ENCODE data around the gene RPL6.

The RPL6 gene

DNA sequence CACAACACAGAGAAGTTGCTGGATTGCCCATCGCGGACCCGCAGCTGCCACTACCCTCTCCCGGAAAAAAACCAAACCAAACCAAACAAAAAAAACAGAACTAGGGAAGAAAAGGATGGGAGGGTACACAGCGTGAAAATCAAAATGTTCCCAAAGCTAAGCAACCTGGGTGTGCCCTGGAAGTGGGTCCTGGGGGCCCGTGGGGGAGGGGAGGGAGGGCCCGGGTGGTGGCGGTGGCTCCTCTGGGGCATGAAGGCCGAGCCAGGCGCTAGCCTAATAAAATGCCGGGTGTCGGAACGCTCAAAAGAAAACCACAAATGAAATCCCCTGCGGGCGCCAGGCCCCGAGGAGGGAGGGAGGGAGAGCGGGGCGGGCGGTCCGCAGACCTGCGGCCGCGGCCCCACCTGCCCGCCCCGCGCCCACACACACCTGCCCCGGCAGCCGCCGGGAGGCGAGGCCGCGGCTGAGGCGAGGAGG is 28.0 kb downstream of the RPL6 start:
- DNase-seq (ENCODE audit: low read depth in 3 of 3, low spot score in 1 of 3), result no peak

DNA sequence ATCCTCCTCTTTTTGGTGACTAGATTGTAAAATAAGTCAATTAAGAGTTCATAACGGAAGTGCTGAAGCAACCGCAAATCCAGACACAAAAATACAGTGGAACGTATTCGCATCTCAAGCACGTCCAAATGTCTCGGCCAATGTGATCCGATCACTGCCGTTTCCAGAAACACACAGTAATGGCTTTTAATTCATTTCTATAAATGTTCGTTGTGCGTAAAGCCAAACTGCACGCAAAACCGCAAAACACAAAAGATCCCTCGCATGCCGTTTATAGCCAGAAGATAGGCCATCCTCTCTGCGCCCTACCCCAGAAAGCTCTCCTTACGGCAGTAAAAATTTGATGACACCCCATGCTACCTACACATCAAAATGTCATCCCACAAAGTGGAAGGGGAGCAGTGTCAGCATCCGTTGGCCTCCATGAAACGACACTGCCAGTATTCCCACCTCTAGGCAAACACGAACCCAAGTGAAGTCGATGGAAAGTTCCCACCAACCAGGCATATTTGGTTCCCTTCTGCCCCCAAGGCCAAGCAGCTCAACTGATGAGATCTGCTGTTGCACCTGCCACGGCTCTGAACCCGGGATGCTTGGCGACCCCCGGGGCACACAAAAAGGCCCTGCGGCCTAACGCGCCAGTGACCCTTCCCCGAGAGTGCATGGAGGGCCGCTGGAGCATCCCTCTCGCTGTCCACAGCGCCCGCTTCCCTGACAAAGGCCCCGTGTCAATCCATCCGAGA is 28.6 kb downstream of the RPL6 start:
- no peak for DNase-seq (ENCODE audit: low read depth in 3 of 3, low spot score in 1 of 3)

DNA sequence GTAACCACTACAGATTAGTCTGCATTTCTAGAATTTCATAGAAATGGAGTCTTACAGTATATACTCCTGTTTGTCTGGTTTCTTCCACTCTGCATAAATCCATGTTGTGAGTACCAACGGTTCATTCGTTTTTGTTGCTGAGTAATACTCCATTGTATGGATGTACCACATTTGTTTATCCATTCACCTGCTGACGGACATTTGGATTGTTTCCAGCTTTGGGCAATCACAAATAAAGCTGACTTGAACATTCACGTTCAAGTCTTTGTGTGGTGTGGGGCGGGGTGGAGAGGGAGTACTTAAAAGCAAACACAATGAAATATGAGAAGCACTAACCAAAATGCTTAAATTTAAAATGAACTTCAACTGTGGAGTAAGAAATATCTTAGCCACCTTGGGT is 34.3 kb downstream of the RPL6 start:
- no peak for DNase-seq (ENCODE audit: low read depth in 3 of 3, low spot score in 1 of 3)

DNA sequence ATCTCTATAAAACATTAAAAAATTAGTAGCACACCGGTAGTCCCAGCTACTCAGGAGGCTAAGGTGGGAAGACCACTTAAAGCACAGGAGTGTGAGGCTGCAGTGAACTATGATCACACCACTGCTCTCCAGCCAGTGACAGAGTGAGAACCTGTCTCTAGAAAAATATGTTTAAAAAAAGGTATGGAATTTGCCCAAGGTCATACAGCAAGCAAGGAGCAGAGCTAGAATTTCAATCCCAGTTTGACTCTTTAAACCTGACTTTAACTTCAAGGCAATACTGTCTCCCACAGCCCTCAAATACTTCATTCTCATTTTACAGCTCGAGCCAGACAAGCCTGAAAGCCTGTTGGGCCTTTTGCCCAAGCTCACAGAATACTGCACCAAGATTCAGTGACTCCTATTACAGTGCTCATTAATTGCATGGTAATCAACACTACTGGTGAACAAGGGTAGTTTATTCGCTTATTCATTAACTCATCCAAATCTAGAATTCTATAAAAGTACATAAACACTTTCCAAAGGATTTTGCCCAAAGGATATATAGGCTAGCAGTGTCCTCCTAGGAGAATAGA is 35.2 kb downstream of the RPL6 start:
- DNase-seq (ENCODE audit: low read depth in 3 of 3, low spot score in 1 of 3), result no peak

DNA sequence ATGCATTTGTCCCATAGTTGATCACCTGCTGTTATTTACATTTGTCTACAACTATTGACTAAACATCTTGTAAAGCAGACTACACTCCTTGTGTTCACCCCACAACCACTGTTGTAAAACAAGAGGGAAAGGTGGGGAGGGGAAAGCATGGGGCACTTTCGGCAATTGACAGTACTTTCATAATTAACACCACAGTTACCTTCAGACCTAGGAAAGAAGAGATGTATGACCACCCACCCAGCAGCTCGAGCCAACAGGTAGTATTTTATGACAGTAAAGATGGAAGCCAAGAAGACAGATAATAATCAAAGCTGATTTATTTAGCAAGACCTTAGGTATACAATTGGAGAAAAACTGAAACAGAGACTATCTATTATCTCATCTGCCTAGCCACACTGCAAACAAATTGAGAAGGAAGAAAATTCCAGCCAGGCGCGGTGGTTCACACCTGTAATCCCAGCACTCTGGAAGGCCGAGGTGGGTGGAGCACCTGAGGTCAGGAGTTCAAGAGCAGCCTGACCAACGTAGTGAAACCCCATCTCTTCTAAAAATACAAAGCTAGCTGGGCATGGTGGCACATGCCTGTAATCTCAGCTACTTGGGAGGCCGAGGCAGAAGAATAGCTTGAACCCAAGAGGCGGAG is 38.4 kb downstream of the RPL6 start:
- no peak for DNase-seq (ENCODE audit: low read depth in 3 of 3, low spot score in 1 of 3)

DNA sequence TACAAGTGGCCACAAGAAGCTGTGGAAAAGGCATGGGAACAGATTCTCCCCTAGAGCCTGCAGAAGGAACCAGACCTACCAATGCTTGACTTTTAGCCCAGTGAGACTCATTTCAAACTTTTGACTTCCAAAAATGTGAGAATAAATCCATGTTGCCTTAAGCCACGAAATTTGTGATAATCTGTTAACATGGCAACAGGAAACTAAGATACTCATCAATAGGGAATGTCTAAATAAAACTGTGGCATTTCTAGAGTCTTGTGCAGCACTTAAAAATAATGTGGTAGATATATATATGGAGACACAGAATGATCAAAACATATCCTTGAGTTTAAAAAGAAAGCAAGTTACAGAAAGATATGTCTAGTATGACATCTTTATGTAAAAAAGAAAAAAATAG is 39.2 kb downstream of the RPL6 start:
- DNase-seq (ENCODE audit: low read depth in 3 of 3, low spot score in 1 of 3), result no peak

DNA sequence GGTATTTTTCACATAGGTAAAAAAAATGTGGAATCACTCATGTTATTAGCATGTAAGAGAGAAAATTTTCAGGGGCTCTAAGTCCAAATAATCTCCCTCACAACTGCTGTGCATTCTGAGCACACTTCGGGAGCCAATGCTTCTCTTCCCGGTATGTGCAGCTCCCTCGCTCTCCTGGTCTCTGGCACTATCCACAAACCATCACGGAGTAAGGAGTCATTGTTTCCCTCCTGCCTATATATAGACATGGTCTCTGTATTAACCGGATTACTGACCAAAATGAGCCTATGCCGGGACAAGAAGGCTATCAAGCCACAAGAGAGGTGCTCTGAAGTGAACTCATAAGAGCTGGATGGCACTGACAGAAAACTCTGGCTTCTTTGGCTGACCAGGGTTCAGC is 40.5 kb downstream of the RPL6 start:
- DNase-seq (ENCODE audit: low read depth in 3 of 3, low spot score in 1 of 3), result no peak

DNA sequence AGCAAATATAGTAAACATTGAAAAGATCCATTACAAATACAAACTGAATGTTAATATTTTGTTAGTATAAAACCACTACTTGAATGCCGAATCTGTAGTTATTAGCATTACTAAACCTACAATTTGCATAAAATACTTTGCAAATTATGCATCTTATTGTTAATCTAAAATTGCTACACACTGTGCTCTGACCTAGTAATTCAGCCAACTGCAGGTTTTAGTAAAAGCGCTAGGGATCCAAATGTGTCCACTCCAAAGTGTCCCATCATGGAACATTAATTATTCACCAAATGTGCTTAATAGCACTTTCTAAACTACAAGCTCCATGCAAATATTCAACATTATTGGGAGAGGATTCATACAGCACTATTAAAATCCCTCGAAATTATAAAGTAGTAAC is 41.4 kb downstream of the RPL6 start:
- no peak for DNase-seq (ENCODE audit: low read depth in 3 of 3, low spot score in 1 of 3)

DNA sequence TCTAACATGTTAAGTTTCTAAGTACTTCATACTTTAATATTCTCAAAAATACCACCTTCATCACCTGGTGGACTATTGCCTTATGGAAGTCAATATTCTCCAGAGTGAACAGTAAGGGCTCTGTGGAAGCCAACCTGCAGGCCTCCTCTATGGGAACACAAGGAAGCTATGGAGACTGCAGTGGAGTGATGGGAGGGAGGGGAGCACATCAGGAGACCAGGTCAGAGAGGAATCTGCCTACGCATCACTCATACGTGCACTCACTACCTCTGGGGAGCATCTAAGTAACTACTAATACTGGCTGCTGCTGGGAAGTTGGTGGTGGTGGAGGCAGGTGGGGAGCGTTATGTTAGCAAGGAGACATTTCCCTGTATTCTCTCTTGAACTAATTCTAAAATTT is 47.1 kb downstream of the RPL6 start:
- no peak for DNase-seq (ENCODE audit: low read depth in 3 of 3, low spot score in 1 of 3)

DNA sequence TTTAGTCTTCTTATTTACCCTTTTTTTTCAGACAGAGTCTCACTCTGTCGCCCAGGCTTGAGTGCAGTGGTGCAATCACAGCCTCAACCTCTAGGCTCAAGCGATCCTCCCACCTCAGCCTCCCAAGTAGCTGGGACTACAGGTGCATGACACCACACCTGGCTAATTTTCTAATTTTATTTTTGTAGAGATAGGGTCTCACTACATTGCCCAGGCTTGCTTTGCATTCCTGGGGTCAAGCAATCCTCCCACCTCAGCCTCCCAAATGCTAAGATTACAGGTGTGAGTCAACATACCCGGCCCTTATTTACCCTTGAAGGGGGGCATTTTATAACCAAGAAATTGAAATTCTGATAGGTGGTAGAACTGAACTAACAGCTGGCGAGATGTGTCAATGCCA is 48.1 kb downstream of the RPL6 start:
- no peak for DNase-seq (ENCODE audit: low read depth in 3 of 3, low spot score in 1 of 3)

DNA sequence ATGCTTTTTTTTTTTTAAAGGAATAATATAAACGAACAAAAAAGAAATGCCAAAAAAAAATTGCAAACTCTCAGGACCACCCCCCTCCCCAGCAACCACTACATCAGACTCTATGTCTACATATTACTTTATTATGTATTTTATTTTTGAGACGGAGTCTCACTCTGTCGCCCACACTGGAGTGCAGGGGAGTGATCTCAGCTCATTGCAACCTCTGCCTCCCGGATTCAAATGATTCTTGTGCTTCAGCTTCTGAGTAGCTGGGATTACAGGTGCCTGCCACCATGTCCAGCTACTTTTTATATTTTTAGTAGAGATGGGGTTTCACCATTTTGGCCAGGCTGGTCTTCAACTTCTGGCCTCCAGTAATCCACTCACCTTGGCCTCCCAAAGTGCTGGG is 50.1 kb downstream of the RPL6 start:
- DNase-seq (ENCODE audit: low read depth in 3 of 3, low spot score in 1 of 3), result no peak

DNA sequence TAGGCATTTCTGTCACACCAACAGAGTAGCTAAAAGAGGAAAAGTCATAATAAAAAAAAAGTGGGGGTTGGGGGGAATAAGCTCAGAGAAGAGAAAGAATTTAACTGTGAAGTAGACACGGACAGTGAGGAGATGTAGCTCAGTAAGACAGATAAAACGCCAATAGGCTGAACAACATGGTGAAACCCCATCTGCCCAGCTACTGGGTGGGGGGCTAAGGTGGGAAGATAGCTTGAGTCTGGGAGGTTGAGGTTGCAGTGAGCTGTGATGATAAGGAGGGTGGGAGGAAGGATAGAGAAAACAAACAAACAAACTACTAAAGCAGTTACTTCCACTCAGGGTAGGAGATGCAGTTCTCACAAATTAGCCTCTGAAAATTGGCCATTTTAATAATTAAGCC is 52.2 kb downstream of the RPL6 start:
- DNase-seq (ENCODE audit: low read depth in 3 of 3, low spot score in 1 of 3), result no peak
